ENCODE data around the gene PCCA.

DNA sequence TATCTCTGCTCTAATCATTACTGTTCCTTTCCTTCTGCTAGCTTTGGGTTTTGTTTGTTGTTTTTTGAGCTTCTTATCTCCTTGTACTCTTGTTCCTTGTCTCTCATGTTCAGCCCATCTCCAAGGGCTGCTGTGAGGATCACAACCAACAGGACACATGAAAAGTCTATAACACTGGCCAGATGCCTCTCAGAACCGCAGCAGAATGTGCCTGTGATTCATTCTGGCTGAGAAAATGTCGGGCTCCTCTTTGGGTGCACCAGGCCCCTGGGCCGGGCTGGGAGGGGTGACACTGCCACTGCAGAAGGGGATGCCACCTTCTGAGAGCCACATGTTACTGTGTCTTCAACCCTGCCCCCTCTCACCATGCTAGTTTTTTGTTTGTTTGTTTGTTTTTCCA, 451.7 kb downstream of the PCCA start:
- TF ChIP-seq, protein P1, sequence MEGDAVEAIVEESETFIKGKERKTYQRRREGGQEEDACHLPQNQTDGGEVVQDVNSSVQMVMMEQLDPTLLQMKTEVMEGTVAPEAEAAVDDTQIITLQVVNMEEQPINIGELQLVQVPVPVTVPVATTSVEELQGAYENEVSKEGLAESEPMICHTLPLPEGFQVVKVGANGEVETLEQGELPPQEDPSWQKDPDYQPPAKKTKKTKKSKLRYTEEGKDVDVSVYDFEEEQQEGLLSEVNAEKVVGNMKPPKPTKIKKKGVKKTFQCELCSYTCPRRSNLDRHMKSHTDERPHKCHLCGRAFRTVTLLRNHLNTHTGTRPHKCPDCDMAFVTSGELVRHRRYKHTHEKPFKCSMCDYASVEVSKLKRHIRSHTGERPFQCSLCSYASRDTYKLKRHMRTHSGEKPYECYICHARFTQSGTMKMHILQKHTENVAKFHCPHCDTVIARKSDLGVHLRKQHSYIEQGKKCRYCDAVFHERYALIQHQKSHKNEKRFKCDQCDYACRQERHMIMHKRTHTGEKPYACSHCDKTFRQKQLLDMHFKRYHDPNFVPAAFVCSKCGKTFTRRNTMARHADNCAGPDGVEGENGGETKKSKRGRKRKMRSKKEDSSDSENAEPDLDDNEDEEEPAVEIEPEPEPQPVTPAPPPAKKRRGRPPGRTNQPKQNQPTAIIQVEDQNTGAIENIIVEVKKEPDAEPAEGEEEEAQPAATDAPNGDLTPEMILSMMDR (conservative IDR thresholded peaks at IDR 0.05), result no peak
- no peak for TF ChIP-seq EZH2 (IDR thresholded peaks at IDR 0.05; ENCODE audit: low read depth)

Measured in PC-9 (cell line).